Activated T-helper 1 cell treated with anti-CD3 and anti-CD28 coated beads, Interleukin-2, amount 50 U/mL, for 16 hours (primary cell): ENCODE results near the gene VPREB3.
"Not testable (repeated sequence)": the region's sequence is repeated elsewhere in the genome, so short reads cannot be mapped to it uniquely, and the experiment has no call there.

Experiments used
- DNase-seq, 2 donors: peaks; one replicate each; pipeline ENCODE4 v3.0.0-alpha.2; 2020; ENCODE audit warnings: low read depth in 1 of 2, low spot score in 1 of 2

VPREB3 gene

GRCh38 chr22:23744485-23744884 is 9.7 kb downstream of the VPREB3 start:
- no peak for DNase-seq

GRCh38 chr22:23744001-23744400 is 10.2 kb downstream of the VPREB3 start:
- no peak for DNase-seq

DNA sequence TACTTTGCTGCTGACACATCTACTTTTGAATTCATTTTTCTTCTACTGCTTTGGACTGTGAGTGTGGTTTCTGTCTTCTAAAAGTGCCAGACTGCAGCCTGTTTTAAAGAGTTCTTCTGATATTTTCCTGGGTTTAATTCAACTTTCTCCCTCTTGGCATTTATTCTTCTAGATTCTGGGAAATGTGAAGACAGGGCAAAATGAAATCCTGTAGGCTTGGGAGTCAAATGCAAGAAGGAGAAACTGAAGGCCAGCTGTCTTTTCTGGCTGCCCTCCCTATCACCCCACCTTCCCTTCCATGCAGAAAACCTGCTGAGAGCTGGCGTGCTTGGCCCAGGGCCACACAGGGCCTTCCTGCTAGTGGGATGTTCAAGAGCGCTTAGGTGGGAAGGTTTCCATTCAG is 10.9 kb downstream of the VPREB3 start:
- DNase-seq, result no peak

DNA sequence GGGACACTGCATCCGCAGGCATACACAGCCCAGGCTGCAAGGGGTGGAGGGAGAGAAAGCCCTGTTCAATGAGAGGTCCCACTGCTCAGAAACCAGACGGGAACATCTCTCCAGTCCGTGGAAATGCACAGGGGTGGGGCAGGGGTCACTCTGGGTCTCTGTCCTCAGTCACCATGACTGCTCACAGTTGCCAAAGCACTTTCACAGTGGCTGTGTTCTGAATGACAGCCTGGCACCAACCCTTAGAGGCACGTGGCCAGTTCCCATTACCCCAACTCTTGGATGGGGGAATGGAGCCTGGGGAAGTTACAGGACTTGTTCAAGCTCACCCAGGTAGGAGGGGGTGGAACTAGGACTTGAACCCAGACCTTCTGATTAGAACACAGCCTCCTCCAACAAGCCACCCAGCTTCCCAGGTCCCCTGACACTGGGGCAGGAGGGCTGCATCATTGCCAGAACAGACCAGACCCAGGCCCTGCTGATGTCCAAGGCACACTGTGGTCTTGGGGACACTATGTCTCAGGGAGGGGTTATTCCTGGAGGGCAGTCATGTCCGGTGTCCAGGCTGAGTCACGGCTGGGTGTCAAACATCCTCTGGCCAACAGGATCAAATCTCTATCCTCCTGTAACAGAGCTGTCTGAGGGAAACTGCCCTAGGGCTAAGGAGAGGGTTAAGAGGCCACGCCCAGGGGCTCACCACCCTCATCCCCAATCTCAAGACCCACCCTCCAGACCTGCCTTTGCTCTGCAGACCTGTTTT is 11.5 kb downstream of the VPREB3 start:
- DNase-seq, result no peak

DNA sequence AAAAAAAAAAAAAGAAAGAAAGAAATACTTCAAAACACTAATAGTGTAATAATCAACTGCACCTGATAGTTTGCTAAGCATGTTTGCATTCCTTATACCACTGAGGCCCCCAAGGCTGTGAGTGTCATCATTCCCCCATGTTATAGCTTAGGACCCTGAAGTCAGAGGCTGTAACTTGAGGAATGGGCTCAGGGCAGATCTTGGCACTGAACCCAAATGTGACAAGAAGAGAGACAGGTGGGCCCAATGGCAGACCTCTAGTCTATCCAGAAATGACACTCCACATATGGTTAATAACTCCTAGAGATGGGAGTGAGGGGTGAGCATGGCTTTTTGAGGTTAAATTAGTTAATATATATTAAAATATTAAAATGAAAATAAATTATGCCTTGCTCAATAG is 16.5 kb downstream of the VPREB3 start:
- DNase-seq, result no peak

DNA sequence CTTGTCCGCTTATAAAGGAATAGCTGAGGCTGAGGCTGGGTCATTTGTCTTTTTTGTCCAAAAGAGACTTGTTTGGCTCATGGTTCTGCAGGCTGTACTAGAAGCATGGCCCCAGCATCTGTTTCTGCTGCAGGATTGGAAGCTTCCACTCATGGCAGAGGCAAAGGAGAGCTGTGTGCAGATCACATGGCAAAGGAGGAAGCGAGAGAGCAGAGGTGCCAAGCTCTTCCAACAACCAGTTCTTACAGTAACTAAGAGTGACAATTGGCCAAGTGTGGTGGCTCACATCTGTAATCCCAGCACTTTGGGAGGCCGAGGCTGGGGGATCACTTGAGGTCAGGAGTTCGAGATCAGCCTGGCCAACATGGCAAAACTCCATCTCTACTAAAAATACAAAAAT is 26.1 kb downstream of the VPREB3 start:
- DNase-seq, result not testable (repeated sequence)

DNA sequence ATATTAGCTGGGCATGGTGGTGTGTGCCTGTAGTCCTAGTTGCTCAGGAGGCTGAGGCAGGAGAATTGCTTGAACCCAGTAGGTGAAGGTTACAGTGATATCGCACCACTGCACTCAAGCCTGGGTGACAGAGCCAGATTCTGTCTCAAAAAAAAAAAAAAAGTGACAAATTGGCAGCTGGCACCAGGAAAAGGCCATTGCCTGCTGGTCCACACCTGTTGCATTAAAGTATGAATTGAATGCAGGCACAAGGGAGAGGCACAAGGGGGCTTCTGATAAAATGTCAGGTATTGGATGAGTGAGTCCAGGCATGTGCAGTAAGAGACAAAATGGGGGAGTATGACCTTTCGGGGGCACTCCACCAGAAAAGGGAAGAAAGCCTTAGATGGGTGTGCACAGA is 31.5 kb downstream of the VPREB3 start:
- no peak for DNase-seq

- no peak for DNase-seq
These were observed 32.1 kb downstream of the VPREB3 start for GRCh38 chr22:23722160-23722559.

GRCh38 chr22:23720855-23721254 is 33.4 kb downstream of the VPREB3 start:
- no peak for DNase-seq

- DNase-seq, result no peak
These were observed 35.7 kb downstream of the VPREB3 start for GRCh38 chr22:23718371-23719165.

GRCh38 chr22:23716811-23717801 is 37.1 kb downstream of the VPREB3 start:
- DNase-seq, result peak; percentile 56 to 62

- DNase-seq, result no peak
These were observed 38.3 kb downstream of the VPREB3 start for GRCh38 chr22:23715806-23716375.

DNA sequence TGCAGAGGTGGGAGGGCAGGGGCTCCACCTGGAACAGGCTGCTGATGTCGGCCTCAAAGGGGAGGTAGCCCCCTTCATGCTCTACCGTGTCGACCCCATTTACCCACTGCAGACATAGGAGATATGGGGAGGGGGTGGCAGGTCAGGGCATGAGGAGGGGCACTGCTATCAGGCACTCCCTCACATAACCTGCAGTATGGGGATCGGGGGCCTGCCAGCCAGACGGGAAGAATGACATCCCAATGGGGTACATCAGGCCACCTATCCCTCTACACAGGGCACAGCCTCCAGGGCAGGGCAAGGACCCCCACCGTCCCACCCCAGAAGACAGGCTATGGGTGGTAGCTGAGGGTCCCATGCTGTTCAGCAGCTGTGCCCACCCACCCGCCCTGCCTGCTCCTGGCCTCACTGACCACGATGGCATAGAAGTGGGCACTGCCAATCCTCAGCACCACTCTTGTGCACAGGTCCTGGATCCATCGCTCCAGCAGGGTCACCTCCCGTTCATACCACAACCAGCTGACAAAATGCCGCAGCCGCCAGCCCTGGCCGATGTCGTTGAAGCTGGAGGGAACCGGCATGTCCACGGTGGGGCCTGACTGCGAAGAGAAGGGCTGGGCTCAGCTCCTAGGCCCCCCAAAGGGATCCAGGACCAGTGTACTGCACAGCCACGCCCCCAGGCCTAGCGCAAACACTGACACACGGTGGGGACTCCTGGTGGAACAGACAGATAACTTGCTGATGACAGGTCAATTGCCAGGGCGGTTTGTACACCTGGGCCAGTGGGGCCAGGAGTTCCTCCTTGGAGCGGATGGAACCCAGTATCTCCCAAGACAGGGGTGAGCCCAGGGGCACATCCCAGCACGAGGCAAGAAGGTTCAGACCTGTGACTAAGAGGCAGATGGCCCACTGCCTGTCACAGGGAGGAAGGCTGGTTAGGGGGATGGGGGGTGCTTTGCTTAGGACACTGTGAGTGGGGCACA is 39.3 kb downstream of the VPREB3 start:
- no peak for DNase-seq

DNA sequence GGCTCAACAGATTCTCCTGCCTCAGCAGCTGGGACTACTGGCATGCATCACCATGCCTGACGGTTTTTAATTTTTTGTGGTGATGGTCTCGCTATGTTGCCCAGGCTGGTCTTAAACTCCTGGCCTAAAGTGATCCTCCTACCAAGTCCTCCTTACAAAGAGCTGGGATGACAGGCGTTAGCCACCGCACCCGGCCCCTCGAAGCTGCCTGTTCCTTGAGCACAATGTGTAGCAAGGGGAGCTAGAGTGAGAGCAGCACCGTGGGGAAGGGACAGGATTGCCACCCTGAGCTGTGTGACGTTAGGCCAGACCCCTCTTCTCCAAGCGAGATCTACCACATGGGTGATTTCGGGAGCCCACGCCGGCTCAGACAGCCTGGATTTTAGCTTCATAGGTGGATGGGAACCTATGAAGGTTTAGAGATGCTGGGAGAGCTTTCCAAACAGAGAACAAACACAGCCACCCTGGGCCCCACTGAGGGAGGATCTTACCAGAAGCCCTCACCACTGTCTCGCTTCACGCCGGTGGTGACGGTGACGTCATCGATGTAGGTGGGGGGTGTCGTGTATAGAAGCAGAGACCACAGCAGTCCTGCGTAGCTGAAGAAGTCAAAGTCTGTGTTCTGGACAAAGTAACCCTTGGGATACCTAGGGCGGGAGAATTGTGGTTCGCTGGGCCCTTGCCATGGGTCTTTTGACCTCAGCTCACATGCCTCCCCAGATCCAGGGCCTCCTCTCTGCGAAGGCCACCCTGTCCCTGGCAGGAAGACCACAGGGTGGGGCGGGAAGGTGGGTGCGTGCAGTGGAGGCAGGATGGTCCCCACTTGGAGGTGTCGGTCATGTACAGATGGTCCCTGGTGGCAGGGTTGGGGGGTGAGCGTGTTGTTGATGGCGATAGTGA is 40.3 kb downstream of the VPREB3 start:
- no peak for DNase-seq

DNA sequence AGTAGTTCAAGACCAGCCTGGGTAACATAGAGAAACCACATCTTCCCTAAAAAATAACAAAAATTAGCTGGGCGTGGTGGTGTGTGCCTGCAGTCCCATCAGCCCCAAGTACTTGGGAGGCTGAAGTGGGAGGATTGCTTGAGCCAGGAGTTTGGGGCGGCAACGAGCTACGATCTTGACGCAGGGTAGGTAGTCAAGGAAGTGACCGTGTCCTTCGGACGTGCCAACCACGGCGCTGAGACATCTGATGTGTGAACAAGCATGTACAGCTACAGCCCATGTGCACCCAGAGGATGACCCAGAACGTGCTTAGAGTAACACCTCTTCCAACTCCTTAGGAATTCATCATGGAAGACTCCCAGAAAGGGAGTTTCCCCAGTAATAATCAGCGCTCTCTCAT is 42.0 kb downstream of the VPREB3 start:
- no peak for DNase-seq

GRCh38 chr22:23709107-23709506 is 45.1 kb downstream of the VPREB3 start:
- DNase-seq, result no peak

DNA sequence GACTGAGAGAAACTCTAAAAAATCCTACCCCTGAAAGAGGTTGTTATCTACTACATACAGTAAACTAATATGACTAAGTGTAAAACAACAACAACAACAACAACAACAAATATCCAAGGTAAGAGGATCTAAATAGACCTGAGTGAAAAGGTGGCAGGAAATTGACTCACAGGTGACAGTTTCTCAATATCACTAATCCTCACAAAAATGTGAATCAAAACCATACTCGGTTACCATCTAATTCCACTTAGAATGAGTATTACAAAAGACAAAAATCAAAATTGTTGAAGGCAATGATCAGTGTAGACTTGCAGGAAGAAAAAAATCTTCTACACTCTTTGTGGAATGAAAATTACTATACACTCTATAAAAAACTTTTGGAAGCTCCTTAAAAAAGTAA is 46.0 kb downstream of the VPREB3 start:
- no peak for DNase-seq

GRCh38 chr22:23705358-23705757 is 48.9 kb downstream of the VPREB3 start:
- no peak for DNase-seq

DNA sequence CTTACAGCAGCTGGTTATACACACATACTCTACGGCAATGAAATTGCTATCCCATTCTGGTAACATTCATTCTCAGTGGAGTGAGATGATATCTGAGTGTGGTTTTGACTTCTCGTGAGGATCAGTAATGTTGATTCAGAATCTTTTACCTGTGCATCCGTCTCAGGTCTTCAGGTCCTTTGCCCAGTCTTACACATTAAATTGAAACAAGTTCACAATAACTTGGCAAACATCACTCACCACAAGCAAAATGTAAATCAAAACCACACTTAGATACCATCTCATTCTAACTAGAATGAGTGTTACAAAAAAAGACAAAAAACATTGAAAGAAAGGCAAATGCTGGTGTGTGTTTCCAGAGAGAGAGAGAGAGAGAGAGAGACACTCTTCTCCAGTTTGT is 49.4 kb downstream of the VPREB3 start:
- no peak for DNase-seq
